ENCODE results near the gene CGNL1.

CGNL1 gene

GRCh38 chr15:57421110-57421509 lies 44.8 kb downstream of the CGNL1 start:
- TF ChIP-seq, protein P1, sequence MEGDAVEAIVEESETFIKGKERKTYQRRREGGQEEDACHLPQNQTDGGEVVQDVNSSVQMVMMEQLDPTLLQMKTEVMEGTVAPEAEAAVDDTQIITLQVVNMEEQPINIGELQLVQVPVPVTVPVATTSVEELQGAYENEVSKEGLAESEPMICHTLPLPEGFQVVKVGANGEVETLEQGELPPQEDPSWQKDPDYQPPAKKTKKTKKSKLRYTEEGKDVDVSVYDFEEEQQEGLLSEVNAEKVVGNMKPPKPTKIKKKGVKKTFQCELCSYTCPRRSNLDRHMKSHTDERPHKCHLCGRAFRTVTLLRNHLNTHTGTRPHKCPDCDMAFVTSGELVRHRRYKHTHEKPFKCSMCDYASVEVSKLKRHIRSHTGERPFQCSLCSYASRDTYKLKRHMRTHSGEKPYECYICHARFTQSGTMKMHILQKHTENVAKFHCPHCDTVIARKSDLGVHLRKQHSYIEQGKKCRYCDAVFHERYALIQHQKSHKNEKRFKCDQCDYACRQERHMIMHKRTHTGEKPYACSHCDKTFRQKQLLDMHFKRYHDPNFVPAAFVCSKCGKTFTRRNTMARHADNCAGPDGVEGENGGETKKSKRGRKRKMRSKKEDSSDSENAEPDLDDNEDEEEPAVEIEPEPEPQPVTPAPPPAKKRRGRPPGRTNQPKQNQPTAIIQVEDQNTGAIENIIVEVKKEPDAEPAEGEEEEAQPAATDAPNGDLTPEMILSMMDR (IDR thresholded peaks at IDR 0.05; ENCODE audit: borderline replicate concordance, control extremely low read depth, extremely low read depth, insufficient read depth, missing control alignments) = no peak
- in situ Hi-C loops (cut with MboI; ENCODE audit: low sequenced_read_pairs, unreplicated experiment) = no loop called here
- no peak for DNase-seq (ENCODE audit: low spot score)

GRCh38 chr15:57421551-57421950 lies 45.2 kb downstream of the CGNL1 start:
- no peak for DNase-seq (ENCODE audit: low spot score)
- in situ Hi-C loops (cut with MboI; ENCODE audit: low sequenced_read_pairs, unreplicated experiment) = no loop called here
- TF ChIP-seq, protein P1 (IDR thresholded peaks at IDR 0.05; ENCODE audit: borderline replicate concordance, control extremely low read depth, extremely low read depth, insufficient read depth, missing control alignments) = no peak

DNA sequence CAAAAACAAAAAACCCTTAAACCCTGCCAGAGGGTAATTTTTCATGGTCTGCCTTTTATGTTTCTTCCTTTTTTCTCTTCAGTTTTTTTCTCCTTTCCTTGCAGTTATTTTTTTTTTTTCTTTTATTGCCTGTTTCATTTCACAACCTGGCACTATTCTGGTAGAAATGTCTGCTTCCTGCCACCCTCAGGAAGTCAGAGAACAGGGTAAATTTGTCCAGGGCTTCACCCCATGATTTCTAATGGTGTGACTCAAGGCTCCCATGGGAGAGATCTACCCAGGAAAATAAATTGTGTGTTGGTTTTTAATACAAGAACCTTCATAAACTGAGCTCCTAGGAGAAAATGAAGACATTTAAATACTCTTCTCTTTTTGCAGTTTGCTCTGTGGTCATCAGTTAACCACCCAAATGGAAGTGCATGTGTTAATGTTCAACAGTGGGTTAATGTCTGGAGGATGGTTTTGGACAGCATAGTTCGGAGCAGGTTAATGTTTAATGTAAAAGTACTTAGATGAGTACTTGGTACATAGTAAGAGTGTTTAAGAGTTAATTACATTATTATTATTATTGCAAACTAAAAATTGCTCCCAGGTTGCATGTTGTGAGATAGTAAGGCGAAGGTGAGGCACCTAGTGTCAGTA lies 45.9 kb downstream of the CGNL1 start:
- in situ Hi-C loops (cut with MboI; ENCODE audit: low sequenced_read_pairs, unreplicated experiment) = no loop called here
- TF ChIP-seq, protein P1 (IDR thresholded peaks at IDR 0.05; ENCODE audit: borderline replicate concordance, control extremely low read depth, extremely low read depth, insufficient read depth, missing control alignments) = no peak
- DNase-seq (ENCODE audit: low spot score) = no peak

DNA sequence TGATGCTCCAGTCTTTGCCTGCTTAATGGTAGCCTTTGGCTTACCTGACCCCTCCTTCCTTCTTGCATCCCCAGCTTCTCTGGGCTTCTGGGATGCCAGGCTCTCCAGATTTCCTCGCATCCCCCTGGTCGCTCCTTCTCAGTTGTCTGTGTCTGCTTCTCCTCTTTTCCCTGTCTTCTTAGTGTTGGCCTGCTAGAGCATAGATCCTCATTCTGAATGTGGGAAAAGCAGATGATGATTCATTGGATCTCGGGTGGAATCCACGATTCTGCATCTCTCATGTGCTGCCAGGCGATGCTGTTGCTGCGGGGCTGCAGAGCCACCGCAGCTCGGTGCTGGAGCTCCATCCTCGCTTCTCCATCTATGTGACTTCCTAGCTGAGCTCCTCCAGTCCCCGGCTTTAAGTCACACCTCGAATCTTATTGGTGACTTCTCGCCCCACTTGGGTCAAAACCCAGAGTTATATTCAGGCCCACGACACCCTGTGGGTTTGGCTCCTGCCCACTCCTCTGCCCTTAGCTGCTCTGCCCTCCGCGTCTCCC lies 47.4 kb downstream of the CGNL1 start:
- no peak for DNase-seq (ENCODE audit: low spot score)
- TF ChIP-seq, protein P1 (IDR thresholded peaks at IDR 0.05; ENCODE audit: borderline replicate concordance, control extremely low read depth, extremely low read depth, insufficient read depth, missing control alignments) = no peak
- in situ Hi-C loops (cut with MboI; ENCODE audit: low sequenced_read_pairs, unreplicated experiment) = no loop called here

DNA sequence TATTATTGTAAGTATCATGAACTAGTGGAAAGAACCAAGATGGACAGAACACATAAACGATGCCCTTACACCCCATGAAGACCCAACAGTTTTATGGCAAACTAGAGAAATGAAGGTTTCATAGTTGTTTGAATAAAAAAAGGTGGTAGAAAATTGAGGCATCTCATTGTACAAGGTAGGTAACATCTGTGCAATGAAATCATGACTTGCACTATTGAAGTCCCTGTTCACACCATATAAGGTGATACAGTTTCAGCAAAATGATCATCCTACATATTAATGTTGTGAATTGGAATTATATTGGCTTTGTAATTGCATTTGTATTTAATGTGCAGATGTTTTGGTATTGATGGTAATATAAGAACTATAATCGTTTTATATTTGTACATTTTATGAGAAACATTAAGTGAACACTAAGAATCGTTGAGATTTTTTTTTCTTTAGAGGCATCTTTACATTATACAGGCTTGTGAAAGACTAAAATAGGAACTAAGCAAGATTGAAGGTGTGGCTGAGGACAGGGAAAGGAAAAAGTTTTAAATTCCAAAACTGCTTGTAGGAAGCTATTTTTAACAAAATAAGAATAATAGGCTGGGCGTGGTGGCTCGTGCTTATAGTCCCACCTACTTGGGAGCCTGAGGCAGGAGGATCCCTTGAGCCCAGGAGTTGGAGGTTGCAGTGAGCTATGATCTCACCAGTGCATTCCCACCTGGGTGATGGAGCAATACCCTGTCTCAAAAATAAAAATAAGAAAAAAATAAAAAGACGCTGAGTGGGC lies 48.5 kb downstream of the CGNL1 start:
- TF ChIP-seq, protein P1 (IDR thresholded peaks at IDR 0.05; ENCODE audit: borderline replicate concordance, control extremely low read depth, extremely low read depth, insufficient read depth, missing control alignments) = no peak
- in situ Hi-C loops (cut with MboI; ENCODE audit: low sequenced_read_pairs, unreplicated experiment) = no loop called here
- DNase-seq (ENCODE audit: low spot score) = no peak

- no peak for DNase-seq (ENCODE audit: low spot score)
- TF ChIP-seq, protein P1 (IDR thresholded peaks at IDR 0.05; ENCODE audit: borderline replicate concordance, control extremely low read depth, extremely low read depth, insufficient read depth, missing control alignments) = no peak
- in situ Hi-C loops (cut with MboI; ENCODE audit: low sequenced_read_pairs, unreplicated experiment) = no loop called here
Measured at GRCh38 chr15:57425842-57426241, 49.5 kb downstream of the CGNL1 start.
